ENCODE data around the gene CPA2.
"Not testable (repeated sequence)": the region's sequence is repeated elsewhere in the genome, so short reads cannot be mapped to it uniquely, and the experiment has no call there.

Gene CPA2

DNA sequence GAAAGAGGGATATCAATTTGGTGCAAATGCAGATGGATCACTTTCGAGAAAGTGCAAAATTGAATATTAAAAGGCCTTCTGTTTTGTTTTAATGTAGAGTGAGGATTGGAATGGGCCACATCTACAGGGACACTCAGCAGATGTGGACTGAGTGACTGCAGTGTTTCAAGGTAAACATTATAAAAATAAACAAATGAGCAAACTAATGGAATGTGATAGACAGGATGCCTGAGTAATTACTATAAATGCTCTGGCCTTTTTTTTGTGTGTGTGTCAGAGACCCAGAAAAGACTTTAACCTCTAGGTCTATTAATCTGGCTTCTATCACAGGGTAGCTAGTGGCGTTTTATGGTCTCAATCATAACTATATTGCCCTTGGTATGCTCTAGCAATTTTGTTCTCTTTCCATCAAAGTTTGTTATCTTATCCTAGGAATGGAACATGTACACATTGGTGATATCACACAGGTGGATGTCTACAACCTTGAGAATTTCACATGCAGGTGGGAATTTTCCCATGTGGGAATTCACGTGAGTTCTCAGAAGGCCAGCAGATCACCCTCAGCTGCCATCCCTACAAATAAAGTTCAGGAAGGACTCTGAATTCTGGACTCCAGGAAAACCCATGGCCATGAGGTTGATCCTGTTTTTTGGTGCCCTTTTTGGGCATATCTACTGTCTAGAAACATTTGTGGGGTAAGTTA is at the start of gene CPA2:
TSS of gene CPA2 (plus strand) at position 606 of the 703 bp plus-strand sequence. CDS start at position 625, 19 bp downstream.
- DNase-seq, result no peak

DNA sequence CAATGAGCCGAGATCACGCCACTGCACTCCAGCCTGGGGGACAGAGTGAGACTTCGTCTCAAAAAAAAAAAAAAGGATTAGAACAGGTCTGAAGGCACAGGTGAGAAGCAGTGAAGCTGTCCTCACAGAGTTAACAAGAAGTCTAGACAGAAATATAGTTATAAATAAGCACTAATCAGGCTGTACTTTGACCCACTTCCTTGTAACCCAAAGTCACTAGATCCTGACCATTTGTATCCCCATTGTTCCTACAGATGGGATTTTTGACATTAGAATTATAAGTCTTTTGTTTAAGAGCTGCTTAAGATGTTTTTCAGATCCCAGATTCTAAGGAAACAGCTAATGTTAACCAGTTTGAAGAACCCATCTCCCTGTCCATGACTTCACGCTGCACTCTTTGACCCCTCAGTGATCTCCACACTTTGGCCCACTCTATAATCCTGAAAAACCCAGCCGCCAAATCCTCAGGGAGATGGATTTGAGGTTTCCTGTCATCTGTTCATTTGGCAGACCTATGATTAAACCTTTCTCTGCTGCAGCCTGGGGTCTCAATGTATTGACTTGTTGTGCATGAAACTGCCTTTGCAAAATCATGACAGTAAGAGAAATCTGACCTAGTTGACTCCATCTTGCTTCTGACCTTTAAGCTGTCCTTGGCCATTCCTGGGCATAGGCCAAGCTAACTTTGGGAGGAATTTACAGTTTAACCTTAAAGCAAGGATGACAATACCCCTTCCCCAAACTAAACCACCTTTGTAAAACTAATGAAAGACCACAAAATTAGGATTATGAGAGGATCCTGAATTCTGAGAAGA is 47.6 kb upstream of the CPA2 start:
- no peak for DNase-seq

DNA sequence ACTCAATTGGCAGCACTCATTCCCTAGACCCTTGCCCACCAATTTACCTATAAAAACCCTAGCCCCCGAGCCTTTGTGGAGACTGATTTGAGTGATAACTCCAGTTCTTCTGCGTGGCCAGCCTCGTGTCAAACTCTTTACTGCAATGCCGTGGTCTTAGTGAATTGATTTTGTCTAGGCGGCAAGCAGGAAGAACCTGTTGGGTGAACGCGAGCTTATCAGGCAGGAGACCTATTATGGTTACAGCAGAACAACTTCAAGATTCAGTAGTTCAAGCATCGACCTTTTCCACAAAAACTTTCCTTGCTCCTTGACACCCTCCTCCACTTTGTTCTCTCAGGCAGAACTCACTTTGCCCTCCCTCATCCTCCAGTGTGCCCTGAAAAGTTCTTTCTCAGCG is 46.8 kb upstream of the CPA2 start:
- DNase-seq, result no peak

GRCh38 chr7:130221746-130222145 is 44.9 kb upstream of the CPA2 start:
- no peak for DNase-seq

- DNase-seq, result no peak
These were observed 43.0 kb upstream of the CPA2 start for GRCh38 chr7:130223646-130224045.

DNA sequence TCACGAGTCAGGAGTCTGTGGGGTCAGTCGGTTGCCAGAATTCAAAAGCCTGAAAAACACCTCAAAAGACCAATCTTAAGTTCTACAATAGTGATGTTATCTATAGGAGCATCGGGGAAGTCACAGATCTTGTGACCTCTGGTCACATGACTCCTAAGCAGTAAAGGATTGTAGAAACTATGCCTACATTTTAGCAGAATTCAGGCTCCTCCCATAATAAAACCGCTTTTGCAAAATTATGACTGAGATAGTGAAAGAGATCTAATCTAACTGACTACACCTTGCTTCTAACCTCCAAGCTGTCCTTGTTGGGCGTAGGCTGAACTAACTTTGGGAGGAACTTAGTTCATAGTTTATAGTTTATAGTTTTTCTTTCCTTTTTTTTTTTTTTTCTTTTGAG is 42.5 kb upstream of the CPA2 start:
- DNase-seq, result no peak

- not testable (repeated sequence) for DNase-seq
These were observed 41.7 kb upstream of the CPA2 start for GRCh38 chr7:130224923-130225322.

- DNase-seq, result no peak
These were observed 40.3 kb upstream of the CPA2 start for GRCh38 chr7:130226333-130226732.

DNA sequence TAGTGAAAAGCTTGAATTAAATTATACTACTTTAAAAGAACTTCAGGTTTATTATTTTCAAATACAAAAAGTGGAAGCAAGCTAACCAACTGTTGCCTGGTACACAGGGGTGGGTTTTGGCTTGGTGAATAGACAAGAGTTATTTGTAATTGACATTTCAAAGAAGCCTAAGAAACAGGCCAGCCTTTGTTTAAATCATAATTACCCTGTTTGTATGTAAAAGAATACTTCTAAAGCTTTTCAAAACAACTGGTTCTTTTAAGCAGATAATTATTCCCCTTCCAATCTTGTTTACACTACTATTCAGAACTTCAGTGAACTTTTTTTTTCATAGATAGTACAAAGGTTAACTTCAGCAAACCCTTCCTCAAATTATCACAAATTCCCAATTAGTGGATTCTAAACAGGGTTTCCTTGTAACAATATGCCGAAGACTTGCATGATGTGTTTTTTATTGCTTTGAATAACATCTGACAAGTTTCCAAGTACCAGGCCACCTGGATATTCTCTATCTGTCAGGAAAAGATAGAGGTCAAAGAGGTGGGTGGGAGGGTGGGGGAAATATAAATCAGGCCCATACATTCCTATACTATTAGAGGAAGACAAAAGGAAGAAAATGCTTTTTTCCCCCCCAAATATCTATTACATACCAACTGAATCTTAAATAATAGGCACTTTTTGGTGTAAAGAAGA is 38.6 kb upstream of the CPA2 start:
- DNase-seq, result no peak

DNA sequence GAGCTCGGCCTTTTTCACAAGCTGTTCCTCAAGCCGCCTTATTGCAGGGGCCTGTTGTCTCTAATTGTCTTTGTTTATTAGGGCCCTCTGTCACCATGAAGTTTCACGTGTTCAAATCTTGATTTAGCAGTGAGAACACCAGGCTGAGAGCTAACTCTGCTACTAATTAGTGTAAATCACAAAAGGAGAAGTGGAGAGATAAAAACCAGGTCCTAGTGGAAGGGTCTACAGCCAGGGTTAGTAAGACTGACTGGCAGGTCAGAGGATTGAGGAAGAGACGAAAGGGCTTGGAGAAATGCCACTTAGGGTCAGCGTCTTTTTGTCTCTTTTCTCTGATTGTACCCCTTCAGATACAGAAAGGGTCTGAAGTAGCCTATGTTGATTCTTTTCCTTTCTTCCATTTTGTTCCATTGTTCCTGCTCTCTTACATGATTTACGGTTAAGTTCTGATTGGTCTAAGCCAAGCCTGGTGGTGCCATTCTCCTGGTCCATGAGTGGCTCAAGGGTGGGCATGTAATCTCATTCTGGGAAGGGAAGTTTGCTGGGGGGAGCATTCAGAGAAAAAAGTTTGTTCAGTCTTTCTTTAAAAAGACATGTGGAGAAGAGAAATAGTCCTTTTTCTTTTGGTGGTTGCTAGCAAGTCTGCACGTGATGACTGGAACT is 37.7 kb upstream of the CPA2 start:
- DNase-seq, result no peak

DNA sequence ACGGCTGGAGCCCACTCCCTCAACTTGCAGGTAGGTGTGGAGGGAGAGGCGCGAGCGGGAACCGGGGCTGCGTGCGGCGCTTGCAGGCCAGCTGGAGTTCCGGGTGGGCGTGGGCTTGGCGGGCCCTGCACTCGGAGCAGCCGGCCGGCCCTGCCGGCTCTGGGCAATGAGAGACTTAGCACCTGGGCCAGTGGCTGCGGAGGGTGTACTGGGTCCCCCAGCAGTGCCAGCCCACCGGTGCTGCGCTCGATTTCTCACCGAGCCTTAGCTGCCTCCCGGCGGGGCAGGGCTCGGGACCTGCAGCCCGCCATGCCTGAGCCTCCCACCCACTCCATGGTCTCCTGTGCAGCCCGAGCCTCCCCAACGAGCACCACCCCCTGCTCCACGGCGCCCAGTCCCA is 36.7 kb upstream of the CPA2 start:
- not testable (repeated sequence) for DNase-seq

GRCh38 chr7:130231792-130232191 is 34.9 kb upstream of the CPA2 start:
- no peak for DNase-seq

GRCh38 chr7:130232209-130232608 is 34.5 kb upstream of the CPA2 start:
- no peak for DNase-seq

DNA sequence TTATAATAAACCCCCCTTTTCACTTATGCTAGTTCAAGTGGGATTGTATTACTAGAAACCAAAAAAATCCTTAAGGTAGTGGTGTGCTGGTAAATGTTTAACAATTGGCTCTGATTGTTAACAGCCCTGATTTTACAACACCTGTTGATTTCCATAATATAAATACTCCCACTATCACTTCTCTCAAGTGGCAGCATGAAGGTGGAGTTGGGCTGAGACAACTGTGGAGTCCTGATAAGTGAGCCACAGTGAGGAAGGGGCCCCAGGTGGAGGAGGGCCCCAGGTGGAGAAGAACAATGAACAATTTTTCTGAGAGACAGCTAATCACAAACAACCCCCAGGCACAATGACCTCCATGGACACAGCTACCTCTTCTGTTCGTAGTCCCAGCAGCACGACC is 32.6 kb upstream of the CPA2 start:
- no peak for DNase-seq

DNA sequence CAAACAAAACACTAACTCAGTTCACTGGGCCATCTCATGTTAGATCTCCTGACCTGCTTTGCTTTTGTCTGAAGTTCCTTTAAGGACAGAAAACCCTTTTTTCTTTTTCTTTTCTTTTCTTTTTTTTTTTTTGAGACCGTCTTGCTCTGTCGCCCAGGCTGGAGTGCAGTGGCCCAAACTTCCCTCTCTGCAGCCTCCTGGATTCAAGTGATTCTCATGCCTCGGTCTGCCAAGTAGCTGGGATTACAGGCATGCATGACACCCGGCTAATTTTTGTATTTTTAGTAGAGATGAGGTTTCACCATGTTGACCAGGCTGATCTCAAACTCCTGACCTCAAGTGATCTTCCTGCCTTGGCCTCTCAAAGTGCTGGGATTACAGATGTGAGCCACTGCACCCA is 30.3 kb upstream of the CPA2 start:
- DNase-seq, result not testable (repeated sequence)

- no peak for DNase-seq
These were observed 26.4 kb upstream of the CPA2 start for GRCh38 chr7:130240240-130240639.

DNA sequence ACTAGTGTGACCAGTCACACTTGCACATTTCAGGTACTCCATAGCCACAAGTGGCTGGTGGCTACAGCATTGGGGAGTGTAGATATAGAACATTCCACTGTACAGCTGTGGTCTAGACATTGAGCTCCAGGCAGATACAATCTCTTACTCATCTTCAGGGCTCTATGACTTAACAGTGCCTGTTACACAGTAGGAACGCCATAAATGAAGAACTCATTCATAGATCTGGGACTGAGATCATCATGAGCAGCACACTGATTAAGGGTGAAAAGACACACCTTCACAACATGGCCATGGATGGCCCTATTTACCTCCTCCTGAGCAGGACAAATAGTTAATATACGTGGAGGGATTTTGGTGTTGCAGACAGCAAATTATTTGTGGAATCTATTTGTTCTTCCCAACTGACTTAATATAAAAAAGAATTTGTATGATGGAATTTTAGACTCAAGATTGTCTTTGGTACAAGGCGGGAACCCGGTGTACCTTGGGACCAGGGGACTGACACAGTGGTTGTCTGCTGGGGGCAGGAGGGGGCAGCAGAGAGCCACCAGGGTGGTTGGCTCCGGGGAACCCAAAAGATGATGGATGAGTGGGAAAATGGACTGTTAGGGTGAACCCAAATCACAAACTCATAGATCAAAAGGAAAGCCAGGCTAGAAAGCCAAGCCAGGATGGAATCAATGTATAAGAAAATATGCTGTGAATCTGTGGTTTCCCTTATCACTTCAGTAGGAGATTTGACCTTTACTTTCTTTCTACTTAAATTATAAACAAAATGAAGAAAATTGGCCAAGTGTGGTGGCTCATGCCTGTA is 24.3 kb upstream of the CPA2 start:
- DNase-seq, result peak; percentile 3 to 19 (median 8)

GRCh38 chr7:130243486-130243885 is 23.2 kb upstream of the CPA2 start:
- DNase-seq, result not testable (repeated sequence)

GRCh38 chr7:130246491-130246890 is 20.2 kb upstream of the CPA2 start:
- not testable (repeated sequence) for DNase-seq

GRCh38 chr7:130248842-130249241 is 17.8 kb upstream of the CPA2 start:
- DNase-seq, result not testable (repeated sequence)

DNA sequence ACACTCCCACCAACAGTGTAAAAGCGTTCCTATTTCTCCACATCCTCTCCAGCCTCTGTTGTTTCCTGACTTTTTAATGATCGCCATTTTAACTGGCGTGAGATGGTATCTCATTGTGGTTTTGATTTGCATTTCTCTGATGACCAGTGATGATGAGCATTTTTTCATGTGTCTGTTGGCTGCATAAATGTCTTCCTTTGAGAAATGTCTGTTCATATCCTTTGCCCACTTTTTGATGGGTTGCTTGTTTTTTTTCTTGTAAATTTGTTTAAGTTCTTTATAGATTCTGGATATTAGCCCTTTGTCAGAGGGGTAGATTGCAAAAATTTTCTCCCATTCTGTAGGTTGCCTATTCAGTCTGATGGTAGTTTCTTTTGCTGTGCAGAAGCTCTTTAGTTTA is 17.0 kb upstream of the CPA2 start:
- not testable (repeated sequence) for DNase-seq

DNA sequence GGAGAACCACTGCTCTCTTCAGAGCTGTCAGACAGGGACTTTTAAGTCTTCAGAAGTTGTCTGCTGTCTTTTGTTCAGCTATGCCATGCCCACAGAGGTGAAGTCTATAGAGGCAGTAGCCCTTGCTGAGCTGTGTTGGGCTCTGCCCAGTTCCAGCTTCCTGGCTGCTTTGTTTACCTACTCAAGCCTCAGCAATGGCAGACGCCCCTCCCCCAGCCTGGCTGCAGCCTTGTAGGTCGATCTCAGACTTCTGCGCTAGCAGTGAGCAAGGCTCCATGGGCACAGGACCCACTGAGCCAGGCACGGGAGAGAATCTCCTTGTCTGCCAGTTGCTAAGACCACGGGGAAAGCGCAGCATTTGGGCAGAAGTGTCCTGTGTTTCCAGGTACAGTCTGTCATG is 12.1 kb upstream of the CPA2 start:
- no peak for DNase-seq
